ENCODE data around the gene CTDSP1.

Gene CTDSP1

GRCh38 chr2:218427741-218428140 is 28.1 kb downstream of the CTDSP1 start:
- DNase-seq (ENCODE audit: insufficient read length, low spot score) = no peak
- no peak for TF ChIP-seq CTCF (IDR thresholded peaks at IDR 0.05; ENCODE audit: insufficient read depth, missing control alignments)
- FAIRE-seq = no peak

- TF ChIP-seq CTCF (IDR thresholded peaks at IDR 0.05; ENCODE audit: insufficient read depth, missing control alignments) = no peak
- no peak for FAIRE-seq
- DNase-seq (ENCODE audit: insufficient read length, low spot score) = no peak
Observed at GRCh38 chr2:218428846-218429558, 29.3 kb downstream of the CTDSP1 start.

GRCh38 chr2:218429911-218430692 is 30.4 kb downstream of the CTDSP1 start:
- DNase-seq (ENCODE audit: insufficient read length, low spot score) (no peak), FAIRE-seq (no peak)
- no peak for TF ChIP-seq CTCF (IDR thresholded peaks at IDR 0.05; ENCODE audit: insufficient read depth, missing control alignments)

- DNase-seq (ENCODE audit: insufficient read length, low spot score) = no peak
- no peak for FAIRE-seq
- TF ChIP-seq CTCF (IDR thresholded peaks at IDR 0.05; ENCODE audit: insufficient read depth, missing control alignments) = no peak
Observed at GRCh38 chr2:218430721-218431120, 31.1 kb downstream of the CTDSP1 start.

- DNase-seq (ENCODE audit: insufficient read length, low spot score) (no peak), FAIRE-seq (no peak)
- TF ChIP-seq CTCF (IDR thresholded peaks at IDR 0.05; ENCODE audit: insufficient read depth, missing control alignments) = no peak
Observed at GRCh38 chr2:218431878-218432277, 32.2 kb downstream of the CTDSP1 start.

GRCh38 chr2:218432676-218433365 is 33.2 kb downstream of the CTDSP1 start:
- TF ChIP-seq CTCF (IDR thresholded peaks at IDR 0.05; ENCODE audit: insufficient read depth, missing control alignments) = no peak
- DNase-seq (ENCODE audit: insufficient read length, low spot score) (no peak), FAIRE-seq (no peak)

Data from D721Med (cell line).